ENCODE measurements around the gene BNIP1. TPM values are rescaled to one million over a fixed set of nuclear protein-coding genes. Genes with fewer than 3 reads are reported as not detected.

Gene BNIP1
- polyA plus RNA-seq, 4 donors = 10.4 to 16.8 (median 15.0) TPM

DNA sequence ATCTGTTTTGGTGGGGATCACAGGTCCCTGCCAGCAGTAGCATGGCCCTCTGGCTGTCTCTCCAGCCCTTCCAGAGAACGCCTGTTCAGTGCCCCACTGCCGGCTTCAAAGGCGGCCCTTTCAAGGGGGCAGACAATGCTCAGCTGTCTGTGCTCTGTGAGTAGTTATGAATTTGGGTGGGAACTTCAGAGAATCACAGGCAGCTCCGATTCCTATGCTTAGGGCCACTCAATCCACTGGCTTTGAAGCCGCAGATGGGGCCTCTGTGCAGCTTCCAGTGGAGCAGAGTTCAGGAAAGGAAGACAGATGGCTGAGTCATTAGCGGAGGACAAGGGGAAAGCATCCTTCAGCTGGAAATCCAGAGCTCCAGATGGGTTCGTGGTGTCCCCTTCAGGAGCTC, 48.2 kb downstream of the BNIP1 start:
- no peak for FAIRE-seq
- Histone ChIP-seq H3K36me3 (ENCODE audit: control insufficient read depth in 3 of 3, insufficient read depth in 2 of 3, low read depth in 1 of 3, low read length in 3 of 3) (no peaks in the 10 kb centered on the region), H3K4me1 (ENCODE audit: control insufficient read depth in 3 of 3, insufficient read depth in 2 of 3, low read depth in 1 of 3, low read length in 2 of 3) (no peaks in the 10 kb centered on the region), H3K9me3 (ENCODE audit: control insufficient read depth in 2 of 2, insufficient read depth in 1 of 2, low read depth in 1 of 2, low read length in 1 of 2) (no peaks in the 10 kb centered on the region), H3K27ac (ENCODE audit: low read depth in 1 of 3, low read length in 2 of 3) (no peak overlapping the region), H3K4me3 (ENCODE audit: low read depth in 1 of 3, low read length in 3 of 3) (no peak overlapping the region), H3K27me3 (ENCODE audit: control insufficient read depth in 3 of 3, insufficient read depth in 3 of 3, low read length in 3 of 3) (peaks cover 0 to 3% (median 2%) of the 10 kb centered on the region in 3 donors)
- no peak for DNase-seq
- 82 to 88% (median 85%) methylated on average over 7 of the region's 7 CpGs for WGBS, 3 donors

DNA sequence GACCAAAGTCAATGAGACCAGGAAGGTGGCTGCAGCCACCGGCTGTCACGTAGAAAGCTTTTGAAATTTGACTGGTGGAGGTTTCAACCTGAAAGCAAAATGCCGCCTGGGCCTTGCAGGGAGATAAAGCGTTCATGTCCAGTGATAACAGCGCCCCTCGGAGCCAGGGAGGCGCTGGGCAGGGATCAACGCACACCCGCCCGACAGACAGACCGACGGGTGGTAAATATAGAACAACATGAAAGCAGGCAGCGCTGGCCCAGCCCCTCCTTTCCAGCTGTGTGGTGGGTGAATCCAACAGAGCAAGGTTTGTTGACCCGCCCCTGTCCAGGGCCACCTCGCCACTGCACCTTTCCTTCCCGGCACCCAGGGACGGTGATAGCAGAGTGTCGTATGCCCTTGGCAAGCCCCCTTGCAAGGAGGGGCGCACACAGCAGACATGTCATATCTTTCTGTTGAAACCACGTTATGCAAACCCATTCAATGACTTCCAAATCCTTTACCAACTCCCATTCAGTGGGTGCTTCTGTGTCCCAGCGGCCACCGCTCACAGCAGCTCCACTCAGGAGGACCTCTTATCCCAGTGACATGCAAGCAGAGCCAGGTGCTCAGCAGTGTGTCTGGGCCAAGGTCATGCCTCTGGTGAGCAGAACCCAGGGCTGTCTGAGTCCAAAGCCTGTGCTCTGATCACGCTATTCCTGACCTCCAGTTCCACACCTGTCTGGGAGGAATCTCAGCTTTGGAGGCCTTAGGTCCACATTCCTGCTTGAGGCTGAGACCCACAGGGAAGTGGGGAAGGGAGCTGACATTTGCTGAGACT, 52.0 kb downstream of the BNIP1 start:
- DNase-seq (no peak), FAIRE-seq (no peak)
- Histone ChIP-seq H3K27ac (ENCODE audit: low read depth in 1 of 3, low read length in 2 of 3) (no peak overlapping the region), H3K9me3 (ENCODE audit: control insufficient read depth in 2 of 2, insufficient read depth in 1 of 2, low read depth in 1 of 2, low read length in 1 of 2) (peaks cover 0 to 7% of the 10 kb centered on the region in 2 donors), H3K36me3 (ENCODE audit: control insufficient read depth in 3 of 3, insufficient read depth in 2 of 3, low read depth in 1 of 3, low read length in 3 of 3) (no peaks in the 10 kb centered on the region), H3K4me3 (ENCODE audit: low read depth in 1 of 3, low read length in 3 of 3) (no peak overlapping the region), H3K27me3 (ENCODE audit: control insufficient read depth in 3 of 3, insufficient read depth in 3 of 3, low read length in 3 of 3) (peaks cover 0 to 5% (median 3%) of the 10 kb centered on the region in 3 donors), H3K4me1 (ENCODE audit: control insufficient read depth in 3 of 3, insufficient read depth in 2 of 3, low read depth in 1 of 3, low read length in 2 of 3) (no peaks in the 10 kb centered on the region)
- 27 to 63% (median 51%) methylated on average over 22 to 23 of the region's 23 CpGs for WGBS, 3 donors

DNA sequence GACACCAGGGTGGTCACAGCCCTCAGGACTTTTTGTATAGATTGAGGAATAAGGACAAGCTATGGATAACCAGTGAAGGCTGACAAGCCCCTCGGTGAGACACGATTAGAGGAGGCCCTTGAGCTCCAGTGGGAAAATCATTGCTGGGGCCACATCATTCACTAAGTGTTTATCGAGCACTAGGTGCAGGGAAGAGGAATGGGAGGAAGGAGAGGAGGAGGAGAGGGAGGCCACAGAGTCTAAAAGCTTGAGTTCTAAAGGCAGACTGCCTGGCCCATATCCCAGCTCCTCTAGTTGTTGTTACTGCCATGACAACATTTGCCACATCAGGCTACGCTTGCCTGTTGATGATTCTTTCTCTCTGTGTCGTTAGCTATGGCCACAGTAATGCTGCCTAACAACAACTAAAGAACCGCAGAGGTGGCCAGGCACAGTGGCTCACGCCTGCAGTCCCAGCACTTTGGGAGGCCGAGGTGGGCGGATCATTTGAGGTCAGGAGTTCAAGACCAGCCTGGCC, 53.1 kb downstream of the BNIP1 start:
- Histone ChIP-seq H3K27ac (ENCODE audit: low read depth in 1 of 3, low read length in 2 of 3) (no peak overlapping the region), H3K4me3 (ENCODE audit: low read depth in 1 of 3, low read length in 3 of 3) (no peak overlapping the region), H3K36me3 (ENCODE audit: control insufficient read depth in 3 of 3, insufficient read depth in 2 of 3, low read depth in 1 of 3, low read length in 3 of 3) (no peaks in the 10 kb centered on the region), H3K27me3 (ENCODE audit: control insufficient read depth in 3 of 3, insufficient read depth in 3 of 3, low read length in 3 of 3) (peaks cover 0 to 11% (median 11%) of the 10 kb centered on the region in 3 donors), H3K4me1 (ENCODE audit: control insufficient read depth in 3 of 3, insufficient read depth in 2 of 3, low read depth in 1 of 3, low read length in 2 of 3) (no peaks in the 10 kb centered on the region), H3K9me3 (ENCODE audit: control insufficient read depth in 2 of 2, insufficient read depth in 1 of 2, low read depth in 1 of 2, low read length in 1 of 2) (peaks cover 0 to 7% of the 10 kb centered on the region in 2 donors)
- 82 to 89% (median 83%) methylated on average over 9 of the region's 9 CpGs for WGBS, 3 donors
- DNase-seq = no peak
- FAIRE-seq = no peak

DNA sequence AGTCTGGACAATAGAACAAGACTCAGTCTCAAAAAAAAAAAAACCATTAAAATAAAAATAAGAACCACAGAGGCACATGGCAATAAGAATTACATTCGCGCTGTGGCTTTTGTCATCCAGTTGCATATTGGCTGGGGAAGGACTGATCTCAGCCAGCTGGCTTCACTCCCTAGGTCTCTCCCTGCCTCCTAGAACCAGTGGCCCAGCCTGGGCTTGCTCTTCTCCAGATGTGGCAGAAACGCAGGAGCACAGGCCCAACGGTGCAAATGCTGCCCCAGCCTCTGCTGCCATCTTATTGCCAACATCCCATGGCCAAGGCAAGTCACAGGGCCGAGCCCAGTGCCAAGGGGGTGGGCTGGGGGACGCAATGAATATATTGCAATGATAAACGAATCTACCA, 53.7 kb downstream of the BNIP1 start:
- DNase-seq (no peak), FAIRE-seq (no peak)
- Histone ChIP-seq H3K36me3 (ENCODE audit: control insufficient read depth in 3 of 3, insufficient read depth in 2 of 3, low read depth in 1 of 3, low read length in 3 of 3) (no peaks in the 10 kb centered on the region), H3K27ac (ENCODE audit: low read depth in 1 of 3, low read length in 2 of 3) (no peak overlapping the region), H3K4me1 (ENCODE audit: control insufficient read depth in 3 of 3, insufficient read depth in 2 of 3, low read depth in 1 of 3, low read length in 2 of 3) (no peaks in the 10 kb centered on the region), H3K9me3 (ENCODE audit: control insufficient read depth in 2 of 2, insufficient read depth in 1 of 2, low read depth in 1 of 2, low read length in 1 of 2) (peaks cover 0 to 7% of the 10 kb centered on the region in 2 donors), H3K4me3 (ENCODE audit: low read depth in 1 of 3, low read length in 3 of 3) (no peak overlapping the region), H3K27me3 (ENCODE audit: control insufficient read depth in 3 of 3, insufficient read depth in 3 of 3, low read length in 3 of 3) (peaks cover 0 to 17% (median 14%) of the 10 kb centered on the region in 3 donors)
- 73 to 75% (median 74%) methylated on average over 7 of the region's 7 CpGs for WGBS, 3 donors

DNA sequence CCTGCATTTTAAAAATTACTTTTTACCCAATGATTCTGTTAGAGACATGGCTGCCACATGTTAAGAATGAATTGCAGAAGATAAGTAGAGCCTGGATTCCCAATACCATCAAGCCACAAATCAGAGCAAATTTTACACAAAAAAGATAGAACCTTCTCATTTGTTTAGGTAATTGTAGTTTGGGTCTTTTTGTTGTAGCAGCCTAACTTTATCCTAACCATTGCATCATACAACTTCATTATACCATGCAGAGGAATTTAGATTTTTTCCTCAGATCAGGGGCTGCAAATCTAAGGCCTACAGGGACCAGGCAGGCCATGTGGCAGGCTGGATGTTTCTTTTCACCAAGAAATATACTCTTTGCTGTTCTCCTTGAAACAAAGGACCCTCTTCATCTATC, 56.0 kb downstream of the BNIP1 start:
- FAIRE-seq = no peak

DNA sequence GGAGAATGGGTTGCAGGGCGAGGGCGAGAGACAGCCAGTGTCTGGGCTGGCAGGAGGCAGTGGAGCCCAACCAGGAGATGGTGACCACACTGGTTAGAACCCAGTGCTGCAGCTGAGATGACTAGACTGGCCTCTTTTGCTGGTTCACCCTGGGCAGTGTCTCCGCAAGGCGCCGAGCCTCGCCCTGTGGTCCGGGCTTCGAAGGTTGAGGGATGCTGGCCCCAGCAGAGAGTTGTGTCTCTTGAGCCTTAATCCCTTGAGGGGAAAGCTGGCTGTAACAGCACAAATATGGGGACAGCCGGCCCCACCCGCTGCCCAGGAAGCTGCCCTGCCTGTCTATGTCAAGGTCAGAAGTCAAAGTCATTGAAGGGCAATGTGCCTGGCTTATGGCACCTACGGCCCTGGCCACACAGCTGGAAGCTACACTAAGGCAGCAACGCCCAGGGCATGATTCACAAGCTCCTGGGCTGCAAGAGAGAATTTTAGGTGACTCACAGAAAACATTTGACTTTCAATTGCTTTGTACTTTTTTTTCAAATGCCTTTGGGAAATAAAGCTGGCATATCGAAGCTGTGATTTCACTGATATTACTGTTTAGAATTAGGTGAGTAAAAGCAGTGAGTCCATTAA, 57.4 kb downstream of the BNIP1 start:
- no peak overlapping the region for H3K27ac ChIP-seq (ENCODE audit: low read depth in 1 of 3, low read length in 2 of 3)
- no peak for FAIRE-seq
- 68 to 75% (median 71%) methylated on average over 13 of the region's 13 CpGs for WGBS, 3 donors
- H3K27me3 ChIP-seq (ENCODE audit: control insufficient read depth in 3 of 3, insufficient read depth in 3 of 3, low read length in 3 of 3) = peaks cover 0 to 19% (median 16%) of the 10 kb centered on the region in 3 donors
- no peaks in the 10 kb centered on the region for H3K36me3 ChIP-seq (ENCODE audit: control insufficient read depth in 3 of 3, insufficient read depth in 2 of 3, low read depth in 1 of 3, low read length in 3 of 3)
- H3K4me1 ChIP-seq (ENCODE audit: control insufficient read depth in 3 of 3, insufficient read depth in 2 of 3, low read depth in 1 of 3, low read length in 2 of 3) = no peaks in the 10 kb centered on the region
- H3K4me3 ChIP-seq (ENCODE audit: low read depth in 1 of 3, low read length in 3 of 3) = no peak overlapping the region
- H3K9me3 ChIP-seq (ENCODE audit: control insufficient read depth in 2 of 2, insufficient read depth in 1 of 2, low read depth in 1 of 2, low read length in 1 of 2) = peaks cover 0 to 7% of the 10 kb centered on the region in 2 donors
- DNase-seq = no peak

More for the DNA sequence above, 56.0 kb downstream of the BNIP1 start:
- H3K9me3 ChIP-seq (ENCODE audit: control insufficient read depth in 2 of 2, insufficient read depth in 1 of 2, low read depth in 1 of 2, low read length in 1 of 2) = peaks cover 0 to 7% of the 10 kb centered on the region in 2 donors
- H3K36me3 ChIP-seq (ENCODE audit: control insufficient read depth in 3 of 3, insufficient read depth in 2 of 3, low read depth in 1 of 3, low read length in 3 of 3) = no peaks in the 10 kb centered on the region
- DNase-seq = no peak
- no peak overlapping the region for H3K27ac ChIP-seq (ENCODE audit: low read depth in 1 of 3, low read length in 2 of 3)
- H3K4me1 ChIP-seq (ENCODE audit: control insufficient read depth in 3 of 3, insufficient read depth in 2 of 3, low read depth in 1 of 3, low read length in 2 of 3) = no peaks in the 10 kb centered on the region
- no peak overlapping the region for H3K4me3 ChIP-seq (ENCODE audit: low read depth in 1 of 3, low read length in 3 of 3)
- H3K27me3 ChIP-seq (ENCODE audit: control insufficient read depth in 3 of 3, insufficient read depth in 3 of 3, low read length in 3 of 3) = peaks cover 0 to 21% (median 15%) of the 10 kb centered on the region in 3 donors

DNA sequence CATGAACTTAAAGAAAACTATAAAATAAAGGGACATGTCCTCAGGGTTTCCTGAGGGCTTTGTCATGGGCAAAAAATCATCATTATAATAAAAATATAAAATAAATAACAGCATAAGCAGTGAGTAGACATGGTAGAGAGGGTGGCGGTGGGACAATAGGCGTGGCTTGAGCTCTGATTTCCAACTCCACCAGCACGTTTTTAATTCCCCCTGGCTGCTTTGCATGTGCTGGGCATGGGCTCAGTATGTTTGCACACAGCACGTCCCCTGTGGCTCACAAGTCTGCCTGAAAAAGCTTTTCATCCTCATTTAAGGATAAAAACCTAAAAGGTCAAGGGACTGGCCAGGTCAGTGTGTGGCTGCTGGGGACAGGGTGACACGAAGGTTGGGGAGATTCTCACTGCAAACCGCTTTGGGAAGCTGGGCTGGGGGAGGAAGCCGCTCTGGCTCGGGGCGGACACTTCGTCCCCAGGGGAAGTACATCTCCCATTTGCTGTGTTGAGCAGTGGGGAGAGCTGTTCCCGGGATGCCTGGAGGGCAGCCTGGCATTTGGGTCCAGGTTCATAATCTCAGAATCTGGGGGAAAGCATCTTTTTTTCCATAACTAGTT, 58.0 kb downstream of the BNIP1 start:
- Histone ChIP-seq H3K27me3 (ENCODE audit: control insufficient read depth in 3 of 3, insufficient read depth in 3 of 3, low read length in 3 of 3) (peaks cover 0 to 19% (median 16%) of the 10 kb centered on the region in 3 donors), H3K36me3 (ENCODE audit: control insufficient read depth in 3 of 3, insufficient read depth in 2 of 3, low read depth in 1 of 3, low read length in 3 of 3) (no peaks in the 10 kb centered on the region), H3K27ac (ENCODE audit: low read depth in 1 of 3, low read length in 2 of 3) (no peak overlapping the region), H3K4me1 (ENCODE audit: control insufficient read depth in 3 of 3, insufficient read depth in 2 of 3, low read depth in 1 of 3, low read length in 2 of 3) (no peaks in the 10 kb centered on the region), H3K9me3 (ENCODE audit: control insufficient read depth in 2 of 2, insufficient read depth in 1 of 2, low read depth in 1 of 2, low read length in 1 of 2) (peaks cover 0 to 7% of the 10 kb centered on the region in 2 donors), H3K4me3 (ENCODE audit: low read depth in 1 of 3, low read length in 3 of 3) (no peak overlapping the region)
- FAIRE-seq = no peak
- no peak for DNase-seq
- WGBS, 3 donors = 7 to 22% (median 12%) methylated on average over 11 of the region's 11 CpGs

DNA sequence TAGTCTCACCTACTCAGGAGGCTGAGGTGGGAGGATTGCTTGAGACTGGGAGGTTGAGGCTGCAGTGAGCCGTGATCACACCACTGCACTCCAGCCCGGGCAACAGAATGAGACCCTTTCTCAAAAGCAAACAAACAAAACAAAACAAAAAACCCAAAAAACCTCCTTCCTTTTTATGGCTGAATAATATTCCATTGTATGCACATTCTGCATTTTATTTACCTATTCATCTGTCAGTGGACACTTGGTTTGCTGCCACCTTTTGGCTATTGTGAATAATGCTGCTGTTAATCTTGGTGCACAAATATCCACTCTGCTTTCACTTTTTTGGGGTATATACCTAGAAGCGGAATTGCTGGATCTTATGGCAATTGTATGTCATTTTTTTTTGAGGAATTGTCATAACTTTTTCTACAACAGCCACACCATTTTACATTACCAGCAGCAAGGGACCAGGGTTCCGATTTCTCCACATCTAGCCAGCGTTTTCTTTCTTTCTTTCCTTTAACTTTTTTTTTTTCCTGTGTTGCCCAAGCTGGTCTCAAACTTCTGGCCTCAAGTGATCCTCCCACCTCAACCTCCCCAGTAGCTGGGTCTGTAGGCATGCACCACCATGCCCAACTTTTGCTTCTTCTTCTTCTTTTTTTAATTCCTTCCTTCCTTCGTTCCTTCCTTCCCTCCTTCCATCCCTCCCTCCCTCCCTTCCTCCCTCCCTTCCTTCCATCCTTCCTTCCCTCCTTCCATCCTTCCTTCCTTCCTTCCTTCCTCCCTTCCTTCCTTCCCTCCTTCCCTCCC, 60.1 kb downstream of the BNIP1 start:
- Histone ChIP-seq H3K27me3 (ENCODE audit: control insufficient read depth in 3 of 3, insufficient read depth in 3 of 3, low read length in 3 of 3) (peaks cover 0 to 19% (median 14%) of the 10 kb centered on the region in 3 donors), H3K4me3 (ENCODE audit: low read depth in 1 of 3, low read length in 3 of 3) (no peak overlapping the region), H3K36me3 (ENCODE audit: control insufficient read depth in 3 of 3, insufficient read depth in 2 of 3, low read depth in 1 of 3, low read length in 3 of 3) (no peaks in the 10 kb centered on the region), H3K9me3 (ENCODE audit: control insufficient read depth in 2 of 2, insufficient read depth in 1 of 2, low read depth in 1 of 2, low read length in 1 of 2) (peaks cover 0 to 5% of the 10 kb centered on the region in 2 donors), H3K27ac (ENCODE audit: low read depth in 1 of 3, low read length in 2 of 3) (no peak overlapping the region), H3K4me1 (ENCODE audit: control insufficient read depth in 3 of 3, insufficient read depth in 2 of 3, low read depth in 1 of 3, low read length in 2 of 3) (no peaks in the 10 kb centered on the region)
- WGBS, 3 donors = 76 to 87% (median 79%) methylated on average over 6 of the region's 6 CpGs
- peak; percentile 20 to 32 for DNase-seq
- no peak for FAIRE-seq

Measured in small intestine (tissue), 7 donors.